Measurements from ENCODE around the gene GSC2.

Gene GSC2, protein sequence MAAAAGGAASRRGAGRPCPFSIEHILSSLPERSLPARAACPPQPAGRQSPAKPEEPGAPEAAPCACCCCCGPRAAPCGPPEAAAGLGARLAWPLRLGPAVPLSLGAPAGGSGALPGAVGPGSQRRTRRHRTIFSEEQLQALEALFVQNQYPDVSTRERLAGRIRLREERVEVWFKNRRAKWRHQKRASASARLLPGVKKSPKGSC

DNA sequence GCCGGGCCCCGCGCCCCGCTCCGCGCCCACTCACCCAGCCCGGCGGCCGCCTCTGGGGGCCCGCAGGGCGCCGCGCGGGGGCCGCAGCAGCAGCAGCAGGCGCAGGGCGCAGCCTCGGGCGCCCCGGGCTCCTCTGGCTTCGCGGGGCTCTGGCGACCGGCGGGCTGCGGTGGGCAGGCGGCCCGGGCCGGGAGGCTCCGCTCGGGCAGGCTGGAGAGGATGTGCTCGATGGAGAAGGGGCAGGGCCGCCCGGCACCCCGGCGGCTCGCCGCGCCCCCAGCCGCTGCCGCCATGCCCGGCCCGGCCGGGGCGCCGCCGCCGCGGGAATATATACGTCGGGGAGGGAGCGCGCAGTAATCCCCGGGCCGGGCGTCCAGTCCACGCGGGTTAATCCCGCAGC, at the start of gene GSC2:
TSS of gene GSC2 (minus strand) at position 302 of the 400 bp plus-strand sequence. CDS start at position 293, 9 bp downstream.
- no peak for DNase-seq (ENCODE audit: extremely low read depth, low read depth)

DNA sequence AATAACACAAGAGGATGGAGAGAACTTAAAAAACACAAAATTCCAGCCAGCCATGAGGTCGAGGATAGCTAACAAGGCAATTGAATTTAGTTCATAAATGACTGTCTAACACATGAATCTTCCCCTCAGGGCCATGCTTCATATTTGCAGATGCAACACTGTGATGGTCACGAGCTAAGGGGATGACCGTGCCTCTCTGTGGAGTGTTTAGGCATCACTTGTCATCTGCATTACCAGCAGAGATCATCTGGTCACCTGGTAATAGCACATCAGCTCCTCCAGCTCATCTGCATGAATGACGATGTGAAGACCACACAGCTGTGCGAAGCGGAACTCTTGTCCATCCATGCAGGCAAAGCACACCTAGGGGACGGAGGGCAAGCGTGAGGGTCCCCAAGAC, 49.4 kb upstream of the GSC2 start:
- DNase-seq (ENCODE audit: extremely low read depth, low read depth), result no peak
- no peak for TF ChIP-seq CTCF (IDR thresholded peaks at IDR 0.05; ENCODE audit: low read depth, low read length)

More for the DNA sequence above, at the start of gene GSC2:
- TF ChIP-seq CTCF (IDR thresholded peaks at IDR 0.05; ENCODE audit: low read depth, low read length), result no peak

DNA sequence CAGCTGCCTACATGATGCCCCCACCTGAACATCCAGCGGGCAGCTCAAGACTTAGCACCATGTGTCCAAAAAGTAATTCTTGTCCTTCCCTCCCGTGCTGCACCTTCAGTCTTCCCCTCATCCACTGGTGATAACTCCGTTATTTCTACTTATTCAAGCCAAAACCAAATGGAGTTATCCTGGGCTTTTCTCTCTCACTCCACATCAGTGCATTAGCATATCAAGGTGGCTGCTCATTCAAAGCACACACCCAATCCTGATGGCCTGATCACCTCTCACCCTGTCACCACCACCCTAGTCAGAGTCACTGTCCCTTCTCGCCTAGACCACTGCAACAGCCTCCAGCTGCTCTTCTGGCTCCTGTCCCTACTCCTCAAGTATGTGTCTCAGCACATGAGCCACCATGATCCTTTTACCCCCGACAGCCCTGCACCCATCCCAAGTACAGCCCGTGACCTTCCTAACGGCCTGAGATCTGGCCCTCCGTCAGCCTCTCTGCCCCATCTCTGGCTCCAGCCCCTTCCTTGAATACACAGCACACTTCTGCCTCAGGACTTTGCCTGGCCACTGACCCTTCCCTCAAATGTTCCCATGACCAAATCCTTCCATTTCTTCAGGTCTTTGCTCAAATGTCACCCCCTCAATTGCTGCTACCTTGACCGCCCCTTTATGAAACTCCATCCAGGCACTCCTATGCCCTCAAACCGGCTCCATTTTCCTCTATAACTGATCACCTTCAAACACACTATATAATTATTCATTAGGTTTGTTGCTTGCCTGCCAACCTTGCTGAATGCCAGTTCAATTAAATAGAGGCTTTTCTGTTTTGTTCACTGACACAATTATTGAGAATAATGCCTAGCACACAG, 48.1 kb upstream of the GSC2 start:
- DNase-seq (ENCODE audit: extremely low read depth, low read depth), result no peak
- TF ChIP-seq CTCF (IDR thresholded peaks at IDR 0.05; ENCODE audit: low read depth, low read length), result no peak

DNA sequence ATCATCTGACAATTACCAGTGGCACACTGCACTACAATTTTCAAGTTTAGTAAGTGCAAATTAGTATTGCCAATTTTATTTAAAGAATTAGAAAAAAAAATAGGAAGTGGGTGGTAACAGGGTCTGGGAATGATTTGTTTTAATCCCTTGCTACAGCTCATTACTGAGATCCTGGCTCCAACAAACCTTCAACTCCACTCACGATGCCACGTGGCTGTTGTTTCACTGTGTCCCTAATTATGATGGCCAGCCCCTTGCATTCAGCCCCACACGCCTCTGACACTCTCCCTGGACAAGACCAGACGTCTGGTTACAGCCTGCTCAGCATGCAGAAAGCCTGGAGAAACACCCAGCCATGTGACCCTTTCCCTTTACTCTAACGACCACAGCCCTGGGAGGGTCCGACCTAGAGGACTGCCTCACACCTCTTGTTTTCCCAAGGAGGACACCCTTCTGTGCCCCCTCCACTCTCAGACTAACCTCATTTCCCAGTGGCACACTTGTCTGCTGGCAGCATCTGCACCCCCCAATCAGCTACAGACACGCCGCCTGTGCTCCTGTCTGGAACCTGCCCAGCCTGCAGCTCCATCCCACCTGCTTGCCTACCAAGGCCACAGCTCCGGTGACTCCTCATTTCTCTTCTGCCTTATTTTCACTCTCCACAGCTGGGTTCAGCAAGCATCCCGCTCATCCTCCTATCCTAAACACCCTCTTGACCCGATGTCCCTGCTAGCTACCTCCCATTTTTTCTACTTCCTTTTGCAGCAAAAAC, 46.9 kb upstream of the GSC2 start:
- TF ChIP-seq CTCF (IDR thresholded peaks at IDR 0.05; ENCODE audit: low read depth, low read length), result no peak
- DNase-seq (ENCODE audit: extremely low read depth, low read depth), result no peak

DNA sequence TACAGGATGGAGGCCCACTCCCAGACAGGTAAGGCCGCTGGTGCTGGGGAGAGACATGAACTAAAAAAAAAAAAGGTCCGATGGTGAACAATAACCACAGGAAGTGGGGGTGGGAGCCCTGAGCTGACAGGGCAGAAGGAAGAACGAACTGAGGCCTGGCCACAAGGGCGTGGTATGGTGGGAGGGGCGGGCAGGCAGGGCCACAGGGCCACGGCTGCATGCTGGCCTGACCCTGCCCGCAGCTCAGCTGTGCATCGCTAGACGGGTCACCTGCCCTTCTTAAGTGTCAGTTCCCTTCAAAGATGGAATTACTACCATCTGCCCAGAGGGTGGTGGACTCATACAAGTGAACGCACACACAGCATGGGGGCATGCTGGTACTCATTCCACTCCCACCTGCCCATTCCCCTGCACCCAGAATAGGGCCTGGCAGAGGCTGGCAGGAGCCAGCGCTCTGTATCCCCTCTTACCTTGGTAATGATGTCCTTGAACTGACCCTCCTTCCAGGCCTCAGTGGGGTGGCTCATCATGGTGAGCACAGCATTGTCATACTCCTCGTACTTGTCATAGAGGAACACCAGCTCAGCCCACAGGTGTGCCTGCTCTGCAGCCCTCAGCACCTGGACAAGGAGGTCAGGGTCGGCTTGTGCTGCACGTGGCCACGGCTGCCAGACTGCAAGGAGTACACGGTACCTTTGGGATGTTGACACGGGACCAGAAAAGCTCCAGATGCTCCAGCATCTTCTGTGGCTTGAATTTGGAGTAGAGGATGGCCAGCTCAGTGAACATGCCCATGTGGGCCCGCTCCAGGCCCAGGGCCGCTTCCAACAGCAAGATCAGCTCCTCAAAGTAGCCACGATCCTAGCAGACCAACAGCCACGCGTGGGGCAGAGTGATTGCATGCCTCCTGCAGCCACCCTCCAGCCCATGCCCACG, 46.0 kb upstream of the GSC2 start:
- TF ChIP-seq CTCF (IDR thresholded peaks at IDR 0.05; ENCODE audit: low read depth, low read length), result no peak
- no peak for DNase-seq (ENCODE audit: extremely low read depth, low read depth)

- DNase-seq (ENCODE audit: extremely low read depth, low read depth), result no peak
- no peak for TF ChIP-seq CTCF (IDR thresholded peaks at IDR 0.05; ENCODE audit: low read depth, low read length)
Measured at GRCh38 chr22:19194766-19195536, 44.9 kb upstream of the GSC2 start.

Data from AG09319 (cell line).